HepG2 (cell line): ENCODE results near the gene KCTD15. TPM values are rescaled to one million over a fixed set of nuclear protein-coding genes. Genes with fewer than 3 reads are reported as not detected.

Source experiments
- SIN3A ChIP-seq: IDR thresholded peaks from 2 replicates; pipeline ENCODE4 v1.6.1; 2011; ENCODE audit warnings: low read depth, mild to moderate bottlenecking, control low read depth, low read length, borderline replicate concordance
- TBL1XR1 ChIP-seq: fragments of 150-350 bp; IDR thresholded peaks from 2 replicates; pipeline ENCODE4 v1.6.1; 2014; ENCODE audit warnings: borderline replicate concordance, low read length; ENCODE audit not compliant: partially characterized antibody
- ZFP62 ChIP-seq: sonication (generic); formaldehyde crosslinking; IDR thresholded peaks from 2 replicates; pipeline ENCODE4 v1.4.0; 2020; ENCODE audit warnings: missing genetic modification reagents
- ZNF790 ChIP-seq: sonication (generic); formaldehyde crosslinking; IDR thresholded peaks from 2 replicates; pipeline ENCODE4 v1.8.0; 2022; ENCODE audit warnings: missing genetic modification reagents, mild to moderate bottlenecking, borderline replicate concordance
- polyA plus RNA-seq, 8 experiments: library from polyadenylated mRNA; depleted of rRNA in 3 of 8; stranded (reverse) in 7 of 8; unstranded in 1 of 8; fragments of >200 nt; fragmentation: Illumina TruSeq in 4 of 8; extraction: Trizol in 4 of 8; gene quantifications; 2 replicates each; pipeline versions ENCODE4 v1.2.1 to v1.2.3, GENCODE V29; 2011 to 2016; ENCODE audit warnings: low read depth in 4 of 8, missing spikeins in 1 of 8, mixed read lengths in 1 of 8; ENCODE audit not compliant: insufficient read depth in 1 of 8
- total RNA-seq, 5 experiments: library from RNA; depleted of rRNA; stranded (reverse); fragments of >200 nt; fragmentation: Illumina TruSeq; extraction: Trizol; gene quantifications; 2 replicates each; pipeline ENCODE4 v1.2.3, GENCODE V29; 2016; ENCODE audit warnings: low read depth in 1 of 5
- TF ChIP-seq, protein P1 (sequence below): sonication (generic); formaldehyde crosslinking; IDR thresholded peaks from one replicate; pipeline ENCODE4 v1.5.1; 2020; ENCODE audit warnings: mild to moderate bottlenecking, missing genetic modification reagents; ENCODE audit errors: not compliant biosample characterization
- TF ChIP-seq, protein P2 (sequence below): sonication (generic); formaldehyde crosslinking; IDR thresholded peaks from 2 replicates; pipeline ENCODE4 v1.5.0; 2020; ENCODE audit warnings: mild to moderate bottlenecking, missing genetic modification reagents, moderate library complexity
- TF ChIP-seq, protein P3 (sequence below): IDR thresholded peaks from 2 replicates; pipeline ENCODE4 v1.4.0; 2020; ENCODE audit warnings: mild to moderate bottlenecking, missing genetic modification reagents
- TF ChIP-seq, protein P4 (sequence below): sonication (generic); formaldehyde crosslinking; IDR thresholded peaks from 2 replicates; pipeline ENCODE4 v1.5.0; 2020; ENCODE audit warnings: mild to moderate bottlenecking, missing genetic modification reagents, borderline replicate concordance

KCTD15 gene
- total and polyA plus RNA-seq, 2 of the 13 experiments (the other 11 are each of a cell fraction or from before 2014, with no cell fraction given), result 13.2 to 16.7 TPM

DNA sequence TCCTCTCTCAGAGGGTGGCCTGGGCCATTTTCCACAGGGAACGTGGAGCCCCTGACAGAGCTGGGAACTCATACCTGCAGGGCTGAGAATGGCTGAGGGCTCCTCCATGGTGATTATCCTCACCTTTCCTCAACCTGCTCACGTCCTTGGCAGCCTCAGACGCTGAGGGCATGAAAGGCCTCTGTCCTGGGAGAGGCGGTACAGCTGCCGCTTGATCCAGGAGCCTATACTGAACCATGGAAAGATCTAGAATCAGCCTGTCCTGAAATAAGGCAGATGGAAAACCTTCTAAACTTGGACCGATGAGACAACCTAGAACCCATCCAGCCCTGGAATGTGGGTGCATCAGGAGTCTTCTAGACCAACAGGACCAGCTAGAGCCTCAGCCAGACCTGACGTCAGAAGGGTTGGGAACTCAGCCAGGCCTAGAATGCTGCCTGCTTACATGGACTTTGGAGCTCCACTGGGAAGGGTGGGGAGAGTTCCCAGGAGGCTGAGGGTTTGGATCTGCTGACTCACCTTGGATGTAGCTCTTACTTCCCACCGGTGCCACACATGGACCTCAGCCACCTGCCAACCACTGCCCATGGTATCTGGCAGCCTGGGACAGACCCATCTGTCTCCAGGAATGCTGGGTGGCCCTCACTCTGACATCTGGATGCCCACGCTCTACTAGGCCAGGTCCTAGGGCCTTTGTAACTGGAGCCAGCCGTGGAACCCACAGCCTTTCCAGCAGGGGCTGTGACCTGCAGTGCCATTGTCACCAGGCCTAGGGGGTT is 7.5 kb downstream of the KCTD15 start (continued):
- TF ChIP-seq, protein P1, sequence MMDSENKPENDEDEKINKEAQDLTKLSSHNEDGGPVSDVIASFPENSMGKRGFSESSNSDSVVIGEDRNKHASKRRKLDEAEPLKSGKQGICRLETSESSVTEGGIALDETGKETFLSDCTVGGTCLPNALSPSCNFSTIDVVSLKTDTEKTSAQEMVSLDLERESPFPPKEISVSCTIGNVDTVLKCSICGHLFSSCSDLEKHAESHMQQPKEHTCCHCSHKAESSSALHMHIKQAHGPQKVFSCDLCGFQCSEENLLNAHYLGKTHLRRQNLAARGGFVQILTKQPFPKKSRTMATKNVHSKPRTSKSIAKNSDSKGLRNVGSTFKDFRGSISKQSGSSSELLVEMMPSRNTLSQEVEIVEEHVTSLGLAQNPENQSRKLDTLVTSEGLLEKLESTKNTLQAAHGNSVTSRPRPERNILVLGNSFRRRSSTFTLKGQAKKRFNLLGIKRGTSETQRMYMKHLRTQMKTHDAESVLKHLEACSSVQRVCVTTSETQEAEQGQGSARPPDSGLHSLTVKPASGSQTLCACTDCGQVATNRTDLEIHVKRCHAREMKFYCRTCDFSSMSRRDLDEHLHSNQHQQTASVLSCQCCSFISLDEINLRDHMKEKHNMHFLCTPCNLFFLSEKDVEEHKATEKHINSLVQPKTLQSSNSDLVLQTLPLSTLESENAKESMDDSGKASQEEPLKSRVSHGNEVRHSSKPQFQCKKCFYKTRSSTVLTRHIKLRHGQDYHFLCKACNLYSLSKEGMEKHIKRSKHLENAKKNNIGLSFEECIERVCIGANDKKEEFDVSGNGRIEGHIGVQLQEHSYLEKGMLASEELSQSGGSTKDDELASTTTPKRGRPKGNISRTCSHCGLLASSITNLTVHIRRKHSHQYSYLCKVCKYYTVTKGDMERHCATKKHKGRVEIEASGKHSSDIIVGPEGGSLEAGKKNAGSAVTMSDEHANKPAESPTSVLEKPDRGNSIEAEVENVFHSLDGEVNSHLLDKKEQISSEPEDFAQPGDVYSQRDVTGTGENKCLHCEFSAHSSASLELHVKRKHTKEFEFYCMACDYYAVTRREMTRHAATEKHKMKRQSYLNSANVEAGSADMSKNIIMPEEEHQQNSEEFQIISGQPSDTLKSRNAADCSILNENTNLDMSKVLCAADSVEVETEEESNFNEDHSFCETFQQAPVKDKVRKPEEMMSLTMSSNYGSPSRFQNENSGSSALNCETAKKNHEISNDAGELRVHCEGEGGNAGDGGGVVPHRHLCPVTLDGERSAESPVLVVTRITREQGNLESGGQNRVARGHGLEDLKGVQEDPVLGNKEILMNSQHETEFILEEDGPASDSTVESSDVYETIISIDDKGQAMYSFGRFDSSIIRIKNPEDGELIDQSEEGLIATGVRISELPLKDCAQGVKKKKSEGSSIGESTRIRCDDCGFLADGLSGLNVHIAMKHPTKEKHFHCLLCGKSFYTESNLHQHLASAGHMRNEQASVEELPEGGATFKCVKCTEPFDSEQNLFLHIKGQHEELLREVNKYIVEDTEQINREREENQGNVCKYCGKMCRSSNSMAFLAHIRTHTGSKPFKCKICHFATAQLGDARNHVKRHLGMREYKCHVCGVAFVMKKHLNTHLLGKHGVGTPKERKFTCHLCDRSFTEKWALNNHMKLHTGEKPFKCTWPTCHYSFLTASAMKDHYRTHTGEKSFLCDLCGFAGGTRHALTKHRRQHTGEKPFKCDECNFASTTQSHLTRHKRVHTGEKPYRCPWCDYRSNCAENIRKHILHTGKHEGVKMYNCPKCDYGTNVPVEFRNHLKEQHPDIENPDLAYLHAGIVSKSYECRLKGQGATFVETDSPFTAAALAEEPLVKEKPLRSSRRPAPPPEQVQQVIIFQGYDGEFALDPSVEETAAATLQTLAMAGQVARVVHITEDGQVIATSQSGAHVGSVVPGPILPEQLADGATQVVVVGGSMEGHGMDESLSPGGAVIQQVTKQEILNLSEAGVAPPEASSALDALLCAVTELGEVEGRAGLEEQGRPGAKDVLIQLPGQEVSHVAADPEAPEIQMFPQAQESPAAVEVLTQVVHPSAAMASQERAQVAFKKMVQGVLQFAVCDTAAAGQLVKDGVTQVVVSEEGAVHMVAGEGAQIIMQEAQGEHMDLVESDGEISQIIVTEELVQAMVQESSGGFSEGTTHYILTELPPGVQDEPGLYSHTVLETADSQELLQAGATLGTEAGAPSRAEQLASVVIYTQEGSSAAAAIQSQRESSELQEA, result no peak
- TF ChIP-seq TBL1XR1, result no peak
- TF ChIP-seq, protein P2, sequence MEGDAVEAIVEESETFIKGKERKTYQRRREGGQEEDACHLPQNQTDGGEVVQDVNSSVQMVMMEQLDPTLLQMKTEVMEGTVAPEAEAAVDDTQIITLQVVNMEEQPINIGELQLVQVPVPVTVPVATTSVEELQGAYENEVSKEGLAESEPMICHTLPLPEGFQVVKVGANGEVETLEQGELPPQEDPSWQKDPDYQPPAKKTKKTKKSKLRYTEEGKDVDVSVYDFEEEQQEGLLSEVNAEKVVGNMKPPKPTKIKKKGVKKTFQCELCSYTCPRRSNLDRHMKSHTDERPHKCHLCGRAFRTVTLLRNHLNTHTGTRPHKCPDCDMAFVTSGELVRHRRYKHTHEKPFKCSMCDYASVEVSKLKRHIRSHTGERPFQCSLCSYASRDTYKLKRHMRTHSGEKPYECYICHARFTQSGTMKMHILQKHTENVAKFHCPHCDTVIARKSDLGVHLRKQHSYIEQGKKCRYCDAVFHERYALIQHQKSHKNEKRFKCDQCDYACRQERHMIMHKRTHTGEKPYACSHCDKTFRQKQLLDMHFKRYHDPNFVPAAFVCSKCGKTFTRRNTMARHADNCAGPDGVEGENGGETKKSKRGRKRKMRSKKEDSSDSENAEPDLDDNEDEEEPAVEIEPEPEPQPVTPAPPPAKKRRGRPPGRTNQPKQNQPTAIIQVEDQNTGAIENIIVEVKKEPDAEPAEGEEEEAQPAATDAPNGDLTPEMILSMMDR (CRISPR knock-in tag), result no peak
- no peak for TF ChIP-seq ZFP62 (CRISPR knock-in tag)
- TF ChIP-seq SIN3A, result no peak; the same call in 1 of the 2 replicates
- TF ChIP-seq, protein P3, sequence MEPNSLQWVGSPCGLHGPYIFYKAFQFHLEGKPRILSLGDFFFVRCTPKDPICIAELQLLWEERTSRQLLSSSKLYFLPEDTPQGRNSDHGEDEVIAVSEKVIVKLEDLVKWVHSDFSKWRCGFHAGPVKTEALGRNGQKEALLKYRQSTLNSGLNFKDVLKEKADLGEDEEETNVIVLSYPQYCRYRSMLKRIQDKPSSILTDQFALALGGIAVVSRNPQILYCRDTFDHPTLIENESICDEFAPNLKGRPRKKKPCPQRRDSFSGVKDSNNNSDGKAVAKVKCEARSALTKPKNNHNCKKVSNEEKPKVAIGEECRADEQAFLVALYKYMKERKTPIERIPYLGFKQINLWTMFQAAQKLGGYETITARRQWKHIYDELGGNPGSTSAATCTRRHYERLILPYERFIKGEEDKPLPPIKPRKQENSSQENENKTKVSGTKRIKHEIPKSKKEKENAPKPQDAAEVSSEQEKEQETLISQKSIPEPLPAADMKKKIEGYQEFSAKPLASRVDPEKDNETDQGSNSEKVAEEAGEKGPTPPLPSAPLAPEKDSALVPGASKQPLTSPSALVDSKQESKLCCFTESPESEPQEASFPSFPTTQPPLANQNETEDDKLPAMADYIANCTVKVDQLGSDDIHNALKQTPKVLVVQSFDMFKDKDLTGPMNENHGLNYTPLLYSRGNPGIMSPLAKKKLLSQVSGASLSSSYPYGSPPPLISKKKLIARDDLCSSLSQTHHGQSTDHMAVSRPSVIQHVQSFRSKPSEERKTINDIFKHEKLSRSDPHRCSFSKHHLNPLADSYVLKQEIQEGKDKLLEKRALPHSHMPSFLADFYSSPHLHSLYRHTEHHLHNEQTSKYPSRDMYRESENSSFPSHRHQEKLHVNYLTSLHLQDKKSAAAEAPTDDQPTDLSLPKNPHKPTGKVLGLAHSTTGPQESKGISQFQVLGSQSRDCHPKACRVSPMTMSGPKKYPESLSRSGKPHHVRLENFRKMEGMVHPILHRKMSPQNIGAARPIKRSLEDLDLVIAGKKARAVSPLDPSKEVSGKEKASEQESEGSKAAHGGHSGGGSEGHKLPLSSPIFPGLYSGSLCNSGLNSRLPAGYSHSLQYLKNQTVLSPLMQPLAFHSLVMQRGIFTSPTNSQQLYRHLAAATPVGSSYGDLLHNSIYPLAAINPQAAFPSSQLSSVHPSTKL (CRISPR knock-in tag), result peak; percentile 33; the same call in 1 of the 2 replicates
- TF ChIP-seq, protein P4, sequence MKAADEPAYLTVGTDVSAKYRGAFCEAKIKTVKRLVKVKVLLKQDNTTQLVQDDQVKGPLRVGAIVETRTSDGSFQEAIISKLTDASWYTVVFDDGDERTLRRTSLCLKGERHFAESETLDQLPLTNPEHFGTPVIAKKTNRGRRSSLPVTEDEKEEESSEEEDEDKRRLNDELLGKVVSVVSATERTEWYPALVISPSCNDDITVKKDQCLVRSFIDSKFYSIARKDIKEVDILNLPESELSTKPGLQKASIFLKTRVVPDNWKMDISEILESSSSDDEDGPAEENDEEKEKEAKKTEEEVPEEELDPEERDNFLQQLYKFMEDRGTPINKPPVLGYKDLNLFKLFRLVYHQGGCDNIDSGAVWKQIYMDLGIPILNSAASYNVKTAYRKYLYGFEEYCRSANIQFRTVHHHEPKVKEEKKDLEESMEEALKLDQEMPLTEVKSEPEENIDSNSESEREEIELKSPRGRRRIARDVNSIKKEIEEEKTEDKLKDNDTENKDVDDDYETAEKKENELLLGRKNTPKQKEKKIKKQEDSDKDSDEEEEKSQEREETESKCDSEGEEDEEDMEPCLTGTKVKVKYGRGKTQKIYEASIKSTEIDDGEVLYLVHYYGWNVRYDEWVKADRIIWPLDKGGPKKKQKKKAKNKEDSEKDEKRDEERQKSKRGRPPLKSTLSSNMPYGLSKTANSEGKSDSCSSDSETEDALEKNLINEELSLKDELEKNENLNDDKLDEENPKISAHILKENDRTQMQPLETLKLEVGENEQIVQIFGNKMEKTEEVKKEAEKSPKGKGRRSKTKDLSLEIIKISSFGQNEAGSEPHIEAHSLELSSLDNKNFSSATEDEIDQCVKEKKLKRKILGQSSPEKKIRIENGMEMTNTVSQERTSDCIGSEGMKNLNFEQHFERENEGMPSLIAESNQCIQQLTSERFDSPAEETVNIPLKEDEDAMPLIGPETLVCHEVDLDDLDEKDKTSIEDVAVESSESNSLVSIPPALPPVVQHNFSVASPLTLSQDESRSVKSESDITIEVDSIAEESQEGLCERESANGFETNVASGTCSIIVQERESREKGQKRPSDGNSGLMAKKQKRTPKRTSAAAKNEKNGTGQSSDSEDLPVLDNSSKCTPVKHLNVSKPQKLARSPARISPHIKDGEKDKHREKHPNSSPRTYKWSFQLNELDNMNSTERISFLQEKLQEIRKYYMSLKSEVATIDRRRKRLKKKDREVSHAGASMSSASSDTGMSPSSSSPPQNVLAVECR (CRISPR knock-in tag), result peak; percentile 43
- no peak for TF ChIP-seq ZNF790 (CRISPR knock-in tag)
